Measurements from ENCODE around the gene DCX. TPM values are rescaled to one million over a fixed set of nuclear protein-coding genes. Genes with fewer than 3 reads are reported as not detected.

Gene DCX
- not detected for total RNA-seq

- Mint-ChIP-seq H3K4me3 (no peak within 1 kb of the TSS), H3K27me3 (ENCODE audit: low read depth) (peaks cover 40% of the 10 kb centered on the region), H3K27ac (no peak within 1 kb of the TSS), H3K36me3 (ENCODE audit: insufficient read depth in 2 of 2) (no peaks in the 10 kb centered on the region), H3K4me1 (ENCODE audit: low read depth) (no peaks in the 10 kb centered on the region), H3K9me3 (no peaks in the 10 kb centered on the region)
- DNase-seq: no peak
- no peak for ATAC-seq (replicated peaks in 1 of 2)
Observed at GRCh38 chrX:111411983-111412382, at the start of gene DCX. Gene DCX (minus strand): TSS chrX:111412192. CDS start chrX:111410398, 1,794 bp downstream.

GRCh38 chrX:111460607-111461006 lies 48.6 kb upstream of the DCX start:
- no peak for DNase-seq
- peaks cover 42% of the 10 kb centered on the region for H3K27me3 Mint-ChIP-seq (ENCODE audit: low read depth)
- ATAC-seq (replicated peaks in 1 of 2): no peak
- no peaks in the 10 kb centered on the region for H3K9me3 Mint-ChIP-seq
- no peak overlapping the region for H3K27ac Mint-ChIP-seq
- H3K4me3 Mint-ChIP-seq: no peak overlapping the region
- H3K4me1 Mint-ChIP-seq (ENCODE audit: low read depth): no peaks in the 10 kb centered on the region
- no peaks in the 10 kb centered on the region for H3K36me3 Mint-ChIP-seq (ENCODE audit: insufficient read depth in 2 of 2)

GRCh38 chrX:111447298-111447697 lies 35.3 kb upstream of the DCX start:
- Mint-ChIP-seq H3K27ac (no peak overlapping the region), H3K4me1 (ENCODE audit: low read depth) (no peaks in the 10 kb centered on the region), H3K4me3 (no peak overlapping the region), H3K27me3 (ENCODE audit: low read depth) (peaks cover 61% of the 10 kb centered on the region), H3K9me3 (no peaks in the 10 kb centered on the region), H3K36me3 (ENCODE audit: insufficient read depth in 2 of 2) (no peaks in the 10 kb centered on the region)
- ATAC-seq (replicated peaks in 1 of 2) (no peak), DNase-seq (peak; percentile 6 to 15)

GRCh38 chrX:111445485-111445884 lies 33.5 kb upstream of the DCX start:
- peaks cover 56% of the 10 kb centered on the region for H3K27me3 Mint-ChIP-seq (ENCODE audit: low read depth)
- no peak overlapping the region for H3K4me3 Mint-ChIP-seq
- no peaks in the 10 kb centered on the region for H3K4me1 Mint-ChIP-seq (ENCODE audit: low read depth)
- no peaks in the 10 kb centered on the region for H3K36me3 Mint-ChIP-seq (ENCODE audit: insufficient read depth in 2 of 2)
- DNase-seq: no peak
- no peak for ATAC-seq (replicated peaks in 1 of 2)
- no peak overlapping the region for H3K27ac Mint-ChIP-seq
- no peaks in the 10 kb centered on the region for H3K9me3 Mint-ChIP-seq

- DNase-seq: no peak
- Mint-ChIP-seq H3K27me3 (ENCODE audit: low read depth) (peaks cover 59% of the 10 kb centered on the region), H3K27ac (no peak overlapping the region), H3K9me3 (no peaks in the 10 kb centered on the region), H3K4me1 (ENCODE audit: low read depth) (no peaks in the 10 kb centered on the region), H3K4me3 (no peak overlapping the region), H3K36me3 (ENCODE audit: insufficient read depth in 2 of 2) (no peaks in the 10 kb centered on the region)
- ATAC-seq (replicated peaks in 1 of 2): no peak
Observed at GRCh38 chrX:111444881-111445280, 32.9 kb upstream of the DCX start.

- Mint-ChIP-seq H3K4me1 (ENCODE audit: low read depth) (no peaks in the 10 kb centered on the region), H3K27me3 (ENCODE audit: low read depth) (peaks cover 57% of the 10 kb centered on the region), H3K4me3 (no peak overlapping the region), H3K36me3 (ENCODE audit: insufficient read depth in 2 of 2) (no peaks in the 10 kb centered on the region), H3K9me3 (no peaks in the 10 kb centered on the region), H3K27ac (no peak overlapping the region)
- ATAC-seq (replicated peaks in 1 of 2): no peak
- DNase-seq: no peak
Observed at GRCh38 chrX:111443946-111444345, 32.0 kb upstream of the DCX start.

- Mint-ChIP-seq H3K4me1 (ENCODE audit: low read depth) (no peaks in the 10 kb centered on the region), H3K27me3 (ENCODE audit: low read depth) (peaks cover 53% of the 10 kb centered on the region), H3K27ac (no peak overlapping the region), H3K36me3 (ENCODE audit: insufficient read depth in 2 of 2) (no peaks in the 10 kb centered on the region), H3K4me3 (no peak overlapping the region), H3K9me3 (no peaks in the 10 kb centered on the region)
- ATAC-seq (replicated peaks in 1 of 2) (no peak), DNase-seq (no peak)
Observed at GRCh38 chrX:111442791-111443190, 30.8 kb upstream of the DCX start.

- Mint-ChIP-seq H3K27me3 (ENCODE audit: low read depth) (peaks cover 51% of the 10 kb centered on the region), H3K27ac (no peak overlapping the region), H3K4me1 (ENCODE audit: low read depth) (no peaks in the 10 kb centered on the region), H3K4me3 (no peak overlapping the region), H3K36me3 (ENCODE audit: insufficient read depth in 2 of 2) (no peaks in the 10 kb centered on the region), H3K9me3 (peaks cover under 1 to 6% of the 10 kb centered on the region in 2 donors)
- DNase-seq: no peak
- no peak for ATAC-seq (replicated peaks in 1 of 2)
Observed at GRCh38 chrX:111435469-111435868, 23.5 kb upstream of the DCX start.

- no peak overlapping the region for H3K4me3 Mint-ChIP-seq
- peaks cover 2 to 7% of the 10 kb centered on the region in 2 donors for H3K9me3 Mint-ChIP-seq
- no peaks in the 10 kb centered on the region for H3K4me1 Mint-ChIP-seq (ENCODE audit: low read depth)
Observed at GRCh38 chrX:111431001-111431400, 19.0 kb upstream of the DCX start.

GRCh38 chrX:111411557-111411956 lies 435 bp downstream of the DCX start:
- H3K27ac Mint-ChIP-seq: no peak overlapping the region
- H3K9me3 Mint-ChIP-seq: no peaks in the 10 kb centered on the region
- peaks cover 40% of the 10 kb centered on the region for H3K27me3 Mint-ChIP-seq (ENCODE audit: low read depth)
- H3K4me3 Mint-ChIP-seq: no peak overlapping the region
- no peaks in the 10 kb centered on the region for H3K4me1 Mint-ChIP-seq (ENCODE audit: low read depth)
- DNase-seq: no peak
- H3K36me3 Mint-ChIP-seq (ENCODE audit: insufficient read depth in 2 of 2): no peaks in the 10 kb centered on the region
- ATAC-seq (replicated peaks in 1 of 2): no peak

More at GRCh38 chrX:111431001-111431400, 19.0 kb upstream of the DCX start:
- ATAC-seq (replicated peaks in 1 of 2) (no peak), DNase-seq (no peak)
- H3K27ac Mint-ChIP-seq: no peak overlapping the region
- peaks cover 48% of the 10 kb centered on the region for H3K27me3 Mint-ChIP-seq (ENCODE audit: low read depth)
- no peaks in the 10 kb centered on the region for H3K36me3 Mint-ChIP-seq (ENCODE audit: insufficient read depth in 2 of 2)

GRCh38 chrX:111410590-111411078 lies 1.4 kb downstream of the DCX start:
- no peak for ATAC-seq (replicated peaks in 1 of 2)
- no peaks in the 10 kb centered on the region for H3K4me1 Mint-ChIP-seq (ENCODE audit: low read depth)
- no peak overlapping the region for H3K4me3 Mint-ChIP-seq
- DNase-seq: no peak
- H3K27ac Mint-ChIP-seq: no peak overlapping the region
- no peaks in the 10 kb centered on the region for H3K36me3 Mint-ChIP-seq (ENCODE audit: insufficient read depth in 2 of 2)
- no peaks in the 10 kb centered on the region for H3K9me3 Mint-ChIP-seq
- H3K27me3 Mint-ChIP-seq (ENCODE audit: low read depth): peaks cover 40% of the 10 kb centered on the region

- H3K36me3 Mint-ChIP-seq (ENCODE audit: insufficient read depth in 2 of 2): no peaks in the 10 kb centered on the region
- DNase-seq (no peak), ATAC-seq (replicated peaks in 1 of 2) (no peak)
- no peak overlapping the region for H3K27ac Mint-ChIP-seq
- peaks cover 50% of the 10 kb centered on the region for H3K27me3 Mint-ChIP-seq (ENCODE audit: low read depth)
- H3K4me1 Mint-ChIP-seq (ENCODE audit: low read depth): no peaks in the 10 kb centered on the region
- H3K9me3 Mint-ChIP-seq: no peaks in the 10 kb centered on the region
- no peak overlapping the region for H3K4me3 Mint-ChIP-seq
Observed at GRCh38 chrX:111409326-111409725, 2.7 kb downstream of the DCX start.

- ATAC-seq (replicated peaks in 1 of 2) (no peak), DNase-seq (no peak)
- Mint-ChIP-seq H3K4me1 (ENCODE audit: low read depth) (no peaks in the 10 kb centered on the region), H3K27ac (no peak overlapping the region), H3K9me3 (no peaks in the 10 kb centered on the region), H3K27me3 (ENCODE audit: low read depth) (peaks cover 52% of the 10 kb centered on the region), H3K4me3 (no peak overlapping the region), H3K36me3 (ENCODE audit: insufficient read depth in 2 of 2) (no peaks in the 10 kb centered on the region)
Observed at GRCh38 chrX:111407948-111408347, 4.0 kb downstream of the DCX start.

- no peak overlapping the region for H3K4me3 Mint-ChIP-seq
Observed at GRCh38 chrX:111402344-111402743, 9.6 kb downstream of the DCX start.

More at GRCh38 chrX:111402344-111402743, 9.6 kb downstream of the DCX start:
- ATAC-seq (replicated peaks in 1 of 2) (no peak), DNase-seq (no peak)
- H3K9me3 Mint-ChIP-seq: no peaks in the 10 kb centered on the region
- no peak overlapping the region for H3K27ac Mint-ChIP-seq
- H3K4me1 Mint-ChIP-seq (ENCODE audit: low read depth): no peaks in the 10 kb centered on the region
- no peaks in the 10 kb centered on the region for H3K36me3 Mint-ChIP-seq (ENCODE audit: insufficient read depth in 2 of 2)
- H3K27me3 Mint-ChIP-seq (ENCODE audit: low read depth): peaks cover 17% of the 10 kb centered on the region

All from activated T-cell treated with anti-CD3 and anti-CD28 coated beads, Interleukin-2, amount 50 U/mL, for 72 hours (primary cell).